AG09309 (cell line): ENCODE measurements around the gene TTC29.
A peak's percentile ranks its signal among the peaks of the same experiment; 100 is the strongest.

ENCODE experiments used
- DNase-seq: peaks from one replicate; pipeline ENCODE4 v3.0.0-alpha.2; 2010; ENCODE audit warnings: low read depth
- H3K4me3 ChIP-seq: 2 replicates; pipeline ENCODE4 v1.5.1; 2011; ENCODE audit warnings: mild to moderate bottlenecking, low read depth, low read length, moderate library complexity; ENCODE audit not compliant: control insufficient read depth
- TF ChIP-seq, protein P1 (sequence below): IDR thresholded peaks from 2 replicates; pipeline ENCODE4 v1.5.1; 2011; ENCODE audit warnings: mild to moderate bottlenecking, low read depth, low read length, inconsistent platforms; ENCODE audit not compliant: insufficient read depth, control insufficient read depth; ENCODE audit errors: missing control alignments

The TTC29 gene

DNA sequence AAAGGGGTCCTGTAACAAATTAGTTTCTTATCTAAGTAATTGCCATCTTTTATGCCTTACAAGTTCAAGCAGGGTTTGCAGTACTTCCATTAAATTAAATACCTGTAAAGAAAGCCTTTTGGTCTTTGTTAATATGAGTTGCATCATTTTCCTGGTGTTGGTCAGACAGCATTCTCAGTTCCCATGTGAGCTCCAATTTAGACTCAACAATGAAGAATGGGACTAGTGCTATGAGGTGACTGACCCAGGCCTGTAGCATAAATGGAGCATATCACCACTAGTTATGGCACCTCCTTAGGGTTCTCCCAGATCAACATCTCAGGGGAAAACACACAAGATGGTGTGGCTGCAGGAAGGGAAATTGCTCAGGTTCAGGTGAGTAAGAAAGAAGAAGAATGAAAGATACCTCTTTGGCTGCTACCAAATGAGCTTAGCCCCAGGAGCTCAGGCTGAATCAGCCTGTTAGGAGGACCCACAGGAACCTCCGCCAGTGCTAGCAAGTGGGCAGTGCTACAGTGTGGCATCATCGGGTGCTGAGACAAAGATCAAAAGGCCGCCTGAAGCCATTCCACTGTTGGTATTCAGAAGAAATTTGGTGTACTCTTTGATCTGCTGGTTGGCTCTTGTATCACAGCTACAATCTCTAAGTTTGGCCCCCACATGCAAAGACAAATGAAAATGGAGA, 1.8 kb downstream of the TTC29 start:
- DNase-seq, result no peak
- TF ChIP-seq, protein P1, sequence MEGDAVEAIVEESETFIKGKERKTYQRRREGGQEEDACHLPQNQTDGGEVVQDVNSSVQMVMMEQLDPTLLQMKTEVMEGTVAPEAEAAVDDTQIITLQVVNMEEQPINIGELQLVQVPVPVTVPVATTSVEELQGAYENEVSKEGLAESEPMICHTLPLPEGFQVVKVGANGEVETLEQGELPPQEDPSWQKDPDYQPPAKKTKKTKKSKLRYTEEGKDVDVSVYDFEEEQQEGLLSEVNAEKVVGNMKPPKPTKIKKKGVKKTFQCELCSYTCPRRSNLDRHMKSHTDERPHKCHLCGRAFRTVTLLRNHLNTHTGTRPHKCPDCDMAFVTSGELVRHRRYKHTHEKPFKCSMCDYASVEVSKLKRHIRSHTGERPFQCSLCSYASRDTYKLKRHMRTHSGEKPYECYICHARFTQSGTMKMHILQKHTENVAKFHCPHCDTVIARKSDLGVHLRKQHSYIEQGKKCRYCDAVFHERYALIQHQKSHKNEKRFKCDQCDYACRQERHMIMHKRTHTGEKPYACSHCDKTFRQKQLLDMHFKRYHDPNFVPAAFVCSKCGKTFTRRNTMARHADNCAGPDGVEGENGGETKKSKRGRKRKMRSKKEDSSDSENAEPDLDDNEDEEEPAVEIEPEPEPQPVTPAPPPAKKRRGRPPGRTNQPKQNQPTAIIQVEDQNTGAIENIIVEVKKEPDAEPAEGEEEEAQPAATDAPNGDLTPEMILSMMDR, result no peak

DNA sequence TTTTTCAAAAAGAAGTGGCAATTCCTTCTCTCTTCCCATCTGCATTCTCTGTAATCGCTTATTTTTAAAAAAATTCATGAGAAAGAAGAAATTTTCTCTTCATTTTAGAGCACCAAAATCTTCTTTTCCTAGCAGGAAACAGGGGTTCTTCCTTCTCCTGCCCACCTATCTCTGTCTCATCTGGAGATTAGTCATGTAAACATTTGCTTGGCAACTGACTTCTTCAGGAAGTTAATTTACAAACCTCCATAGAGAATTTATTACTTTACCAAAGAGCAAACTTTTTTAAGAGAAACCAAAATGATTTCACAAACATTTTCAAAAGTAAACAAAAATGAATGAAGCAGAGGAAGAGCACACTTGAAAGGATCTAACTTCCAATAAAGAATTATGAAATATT, 13.5 kb downstream of the TTC29 start:
- TF ChIP-seq, protein P1, result no peak
- no peak for DNase-seq

More for the DNA sequence above, 1.8 kb downstream of the TTC29 start:
- no peak overlapping the region for H3K4me3 ChIP-seq

DNA sequence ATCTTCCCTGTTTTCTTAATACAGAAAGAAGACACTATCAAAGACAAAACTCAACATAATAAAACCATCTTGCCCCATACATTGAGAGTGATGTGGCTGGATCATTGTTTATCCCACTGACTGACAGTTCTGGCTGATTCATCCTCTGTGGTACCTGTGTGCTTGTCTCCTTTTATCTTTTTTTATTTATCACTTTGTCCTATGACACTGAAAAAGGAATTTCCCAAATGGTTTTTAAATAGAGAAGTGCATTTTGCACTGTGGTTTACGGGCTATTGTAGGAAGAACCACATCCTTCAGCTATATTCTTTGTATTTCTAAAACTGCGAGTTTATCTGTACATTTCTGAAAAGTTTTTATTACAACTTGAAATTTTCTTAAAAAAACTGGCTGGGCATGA, 15.0 kb downstream of the TTC29 start:
- H3K4me3 ChIP-seq, result no peak overlapping the region
- DNase-seq, result no peak
- TF ChIP-seq, protein P1, result no peak

More for the DNA sequence above, 13.5 kb downstream of the TTC29 start:
- H3K4me3 ChIP-seq, result no peak overlapping the region

DNA sequence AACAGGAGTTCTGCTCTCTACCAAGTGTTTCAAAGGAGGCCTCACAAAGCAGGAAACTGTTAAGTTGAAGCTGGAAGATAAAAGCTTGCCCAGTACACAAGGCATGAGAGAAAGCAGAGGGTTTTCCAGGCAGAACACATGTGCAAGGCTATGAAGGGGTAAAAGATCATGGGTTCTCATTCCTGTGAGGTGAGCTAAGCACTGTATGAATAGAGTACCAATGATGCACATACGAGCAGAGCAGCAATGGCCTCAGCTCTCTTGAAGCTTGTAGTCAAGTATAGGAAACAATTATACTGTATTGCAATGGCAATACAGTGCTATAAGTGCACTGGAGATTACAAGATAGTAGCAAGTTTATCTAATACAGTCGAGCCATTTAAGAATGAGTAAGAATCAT, 18.0 kb downstream of the TTC29 start:
- TF ChIP-seq, protein P1, result no peak
- DNase-seq, result no peak
- H3K4me3 ChIP-seq, result no peak overlapping the region

DNA sequence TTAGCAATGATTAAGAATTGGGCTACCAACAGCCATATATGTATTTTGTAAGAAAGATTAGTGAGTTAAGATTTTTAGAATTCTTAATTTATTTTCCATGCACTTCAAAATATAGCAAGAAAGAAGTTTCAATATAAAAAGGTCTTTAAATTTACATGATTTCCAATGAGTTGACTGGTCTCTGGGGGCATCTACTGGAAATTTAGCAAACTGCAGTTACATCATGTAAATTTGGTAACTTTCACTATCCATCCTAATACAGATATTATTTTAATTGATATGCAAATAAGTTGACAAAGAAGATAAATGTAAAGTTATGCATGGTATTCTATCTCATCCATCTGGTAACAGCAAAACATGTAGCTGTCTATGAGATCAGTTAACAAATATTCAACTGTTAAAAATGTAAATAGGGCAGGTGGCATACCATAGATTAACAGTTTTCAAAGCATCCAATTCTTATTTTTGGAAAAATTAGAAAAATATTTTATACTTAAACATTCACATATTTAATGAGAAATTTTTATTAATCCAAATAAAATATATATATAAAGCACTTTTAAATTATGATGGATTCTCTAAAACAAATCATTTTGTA, 29.1 kb downstream of the TTC29 start:
- peak; percentile 23 for DNase-seq
- no peak overlapping the region for H3K4me3 ChIP-seq
- TF ChIP-seq, protein P1, result peak; percentile 64

DNA sequence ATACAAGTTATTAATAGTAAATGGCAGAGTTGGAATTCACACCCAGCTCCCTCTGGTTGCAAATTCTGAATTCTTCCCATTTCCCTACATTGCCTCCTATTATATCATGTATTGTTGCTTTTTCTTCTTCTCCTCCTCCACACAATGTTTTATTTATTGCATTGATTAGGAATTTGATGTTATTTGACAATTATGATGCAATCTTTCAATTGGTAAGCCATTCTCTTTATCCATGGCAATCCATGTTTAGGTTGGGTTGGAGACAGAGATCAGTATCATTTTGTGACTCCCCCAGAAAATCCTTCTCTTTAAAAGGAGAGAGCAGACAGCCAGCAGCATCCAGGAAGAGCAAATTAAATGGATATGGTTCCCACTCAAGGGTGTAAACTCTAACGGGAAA, 30.5 kb downstream of the TTC29 start:
- TF ChIP-seq, protein P1, result no peak
- no peak for DNase-seq
- no peak overlapping the region for H3K4me3 ChIP-seq
